Neural cell (in vitro differentiated cells): ENCODE measurements around the gene CANT1. TPM values are rescaled to one million over a fixed set of nuclear protein-coding genes. Genes with fewer than 3 reads are reported as not detected.

Experiments
- H2AFZ ChIP-seq: fragments of 200-600, 300-800 bp; sonication (generic), shearing (Covaris generic); 2 replicates; pipeline ENCODE4 v1.6.0; 2014; ENCODE audit warnings: low read depth, mild to moderate bottlenecking, antibody characterized with exemption, low read length, moderate library complexity
- H3F3A ChIP-seq: fragments of 200-600 bp; shearing (Covaris generic); 2 replicates; pipeline ENCODE4 v1.6.1; 2016; ENCODE audit warnings: mild to moderate bottlenecking, moderate library complexity, mixed read lengths, antibody characterized with exemption, low read length; ENCODE audit not compliant: insufficient read depth, poor library complexity, severe bottlenecking
- H3K27ac ChIP-seq: fragments of 200-600, 300-800 bp; sonication (generic), shearing (Covaris generic); 2 replicates; pipeline ENCODE4 v1.5.1; 2014; ENCODE audit warnings: mild to moderate bottlenecking, low read length, moderate library complexity
- H3K27me3 ChIP-seq: fragments of 300-800, 200-600 bp; sonication (generic), shearing (Covaris generic); 2 replicates; pipeline ENCODE4 v1.6.0; 2014; ENCODE audit warnings: mild to moderate bottlenecking, low read depth, low read length, moderate library complexity; ENCODE audit not compliant: insufficient read depth
- H3K36me3 ChIP-seq: fragments of 300-800, 200-600 bp; sonication (generic), shearing (Covaris generic); 2 replicates; pipeline ENCODE4 v1.5.1; 2014; ENCODE audit warnings: mild to moderate bottlenecking, antibody characterized with exemption, low read length, moderate library complexity; ENCODE audit not compliant: insufficient read depth
- H3K4me2 ChIP-seq: fragments of 300-800, 200-600 bp; sonication (generic), shearing (Covaris generic); 2 replicates; pipeline ENCODE4 v1.6.0; 2014; ENCODE audit warnings: mild to moderate bottlenecking, low read length
- H3K4me3 ChIP-seq: fragments of 300-800, 200-600 bp; sonication (generic), shearing (Covaris generic); 2 replicates; pipeline ENCODE4 v1.5.1; 2014; ENCODE audit warnings: mild to moderate bottlenecking, low read length, moderate library complexity
- H3K79me2 ChIP-seq: fragments of 200-600 bp; shearing (Covaris generic); replicated peaks from 2 replicates; pipeline ENCODE4 v1.6.0; 2014; ENCODE audit warnings: mild to moderate bottlenecking, low read length, moderate library complexity; ENCODE audit not compliant: insufficient read depth
- H3K9ac ChIP-seq: fragments of 300-800, 200-600 bp; sonication (generic), shearing (Covaris generic); 2 replicates; pipeline ENCODE4 v1.6.1; 2016; ENCODE audit warnings: mild to moderate bottlenecking, low read length, mixed read lengths
- H3K9me2 ChIP-seq: fragments of 200-600 bp; shearing (Covaris generic); 2 replicates; pipeline ENCODE4 v1.6.1; 2016; ENCODE audit warnings: mild to moderate bottlenecking, low read length, mixed read lengths; ENCODE audit not compliant: insufficient read depth
- H3K9me3 ChIP-seq: fragments of 200-600, 300-800 bp; sonication (generic), shearing (Covaris generic); 2 replicates; pipeline ENCODE4 v1.6.1; 2016; ENCODE audit warnings: mild to moderate bottlenecking, mixed run types, low read length, moderate library complexity, mixed read lengths
- H4K20me1 ChIP-seq: fragments of 200-600 bp; shearing (Covaris generic); 2 replicates; pipeline ENCODE4 v1.6.1; 2016; ENCODE audit warnings: mild to moderate bottlenecking, mixed run types; ENCODE audit not compliant: insufficient read depth
- EP300 ChIP-seq: fragments of 450-650 bp; conservative IDR thresholded peaks from 2 replicates; pipeline ENCODE4 v1.6.1; 2014; ENCODE audit warnings: antibody characterized with exemption, mild to moderate bottlenecking, moderate library complexity; ENCODE audit not compliant: poor library complexity, severe bottlenecking
- EZH2 ChIP-seq: fragments of 200-600, 300-800 bp; shearing (Covaris generic), sonication (generic); IDR thresholded peaks from 2 replicates; pipeline ENCODE4 v1.6.1; 2014; ENCODE audit warnings: antibody characterized with exemption, low read length, borderline replicate concordance, mild to moderate bottlenecking; ENCODE audit not compliant: insufficient read depth, poor library complexity, severe bottlenecking
- MXI1 ChIP-seq: fragments of 450-650 bp; conservative IDR thresholded peaks from 2 replicates; pipeline ENCODE4 v1.6.1; 2014; ENCODE audit warnings: antibody characterized with exemption, mild to moderate bottlenecking; ENCODE audit not compliant: poor library complexity, severe bottlenecking
- POLR2AphosphoS5 ChIP-seq: IDR thresholded peaks from 2 replicates; pipeline ENCODE4 v1.6.1; 2012
- RAD21 ChIP-seq: fragments of 450-650 bp; conservative IDR thresholded peaks from 2 replicates; pipeline ENCODE4 v1.6.1; 2014; ENCODE audit warnings: antibody characterized with exemption, mild to moderate bottlenecking, moderate library complexity
- SMC3 ChIP-seq: fragments of 450-650 bp; conservative IDR thresholded peaks from 2 replicates; pipeline ENCODE4 v1.6.1; 2014; ENCODE audit warnings: antibody characterized with exemption, mild to moderate bottlenecking, moderate library complexity; ENCODE audit not compliant: poor library complexity
- TAF1 ChIP-seq: IDR thresholded peaks from 2 replicates; pipeline ENCODE4 v1.6.1; 2012; ENCODE audit warnings: low read depth
- polyA plus RNA-seq: library from polyadenylated mRNA; depleted of rRNA; stranded (reverse); fragments of >200 nt; gene quantifications from 2 replicates; pipeline ENCODE4 v1.2.3, GENCODE V29; 2014
- TF ChIP-seq, protein P1 (sequence below): fragments of 450-650 bp; IDR thresholded peaks from 2 replicates; pipeline ENCODE4 v1.5.1; 2014; ENCODE audit warnings: antibody characterized with exemption, mild to moderate bottlenecking, moderate library complexity; ENCODE audit not compliant: poor library complexity, severe bottlenecking
- TF ChIP-seq, protein P2 (sequence below): IDR thresholded peaks from 2 replicates; pipeline ENCODE4 v1.6.1; 2012; ENCODE audit warnings: borderline replicate concordance

CANT1 gene
- polyA plus RNA-seq, 1 donor from 2014 or later = 17.7 TPM

DNA sequence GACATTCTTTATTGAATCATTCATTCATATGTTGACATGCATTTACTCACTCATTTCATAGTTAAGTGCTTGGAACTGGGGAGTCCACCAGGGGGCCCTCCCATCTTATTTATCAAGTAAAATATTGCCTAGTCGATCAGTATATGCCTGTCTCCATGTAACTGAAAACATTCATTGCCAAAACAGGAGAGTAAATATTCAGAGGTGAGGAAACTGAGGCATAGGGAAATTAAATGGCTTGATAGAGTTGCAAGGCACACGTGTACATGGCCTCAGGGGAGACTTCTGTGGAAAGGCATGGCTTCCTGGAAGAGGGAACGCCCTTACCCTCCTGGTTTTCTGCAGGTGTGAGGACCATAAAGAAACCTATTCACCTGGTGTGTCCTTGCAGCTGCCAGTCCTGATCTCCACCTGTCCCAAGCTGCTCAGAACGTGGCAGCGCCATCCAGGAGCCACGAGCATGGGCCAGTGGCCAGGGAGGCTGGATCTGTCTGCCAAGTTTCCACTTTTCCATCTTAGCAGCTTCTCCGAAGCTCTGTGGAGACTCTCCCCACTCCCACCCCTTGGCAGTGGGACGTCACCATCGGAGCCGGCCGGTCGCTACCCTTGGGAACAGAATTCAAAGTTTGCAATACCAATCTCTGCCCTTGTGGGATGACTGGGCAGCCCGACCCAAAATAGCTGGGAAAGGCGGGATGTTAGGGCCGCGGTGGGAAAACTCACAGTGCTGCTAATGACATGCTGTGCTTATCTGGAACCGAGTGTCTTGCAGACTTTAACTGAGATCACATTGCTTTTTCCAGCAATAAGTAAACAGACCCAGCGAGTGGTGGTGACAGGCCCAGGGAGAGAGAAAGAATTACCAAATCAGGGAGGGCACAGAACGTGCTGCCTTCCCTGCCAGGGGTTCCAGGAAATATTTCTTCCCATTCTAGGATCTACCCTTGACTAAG is 10.3 kb upstream of the CANT1 start:
- Histone ChIP-seq H3K4me2 (no peak overlapping the region), H4K20me1 (no peaks in the 10 kb centered on the region), H3K9me3 (no peaks in the 10 kb centered on the region), H3F3A (no peaks in the 10 kb centered on the region), H3K27ac (no peak overlapping the region), H3K4me3 (no peak overlapping the region), H2AFZ (no peak overlapping the region), H3K9me2 (no peaks in the 10 kb centered on the region), H3K36me3 (no peaks in the 10 kb centered on the region), H3K27me3 (peaks cover 21% of the 10 kb centered on the region), H3K9ac (no peak overlapping the region), H3K79me2 (no peaks in the 10 kb centered on the region)
- no peak for TF ChIP-seq POLR2AphosphoS5
- TF ChIP-seq, protein P1, sequence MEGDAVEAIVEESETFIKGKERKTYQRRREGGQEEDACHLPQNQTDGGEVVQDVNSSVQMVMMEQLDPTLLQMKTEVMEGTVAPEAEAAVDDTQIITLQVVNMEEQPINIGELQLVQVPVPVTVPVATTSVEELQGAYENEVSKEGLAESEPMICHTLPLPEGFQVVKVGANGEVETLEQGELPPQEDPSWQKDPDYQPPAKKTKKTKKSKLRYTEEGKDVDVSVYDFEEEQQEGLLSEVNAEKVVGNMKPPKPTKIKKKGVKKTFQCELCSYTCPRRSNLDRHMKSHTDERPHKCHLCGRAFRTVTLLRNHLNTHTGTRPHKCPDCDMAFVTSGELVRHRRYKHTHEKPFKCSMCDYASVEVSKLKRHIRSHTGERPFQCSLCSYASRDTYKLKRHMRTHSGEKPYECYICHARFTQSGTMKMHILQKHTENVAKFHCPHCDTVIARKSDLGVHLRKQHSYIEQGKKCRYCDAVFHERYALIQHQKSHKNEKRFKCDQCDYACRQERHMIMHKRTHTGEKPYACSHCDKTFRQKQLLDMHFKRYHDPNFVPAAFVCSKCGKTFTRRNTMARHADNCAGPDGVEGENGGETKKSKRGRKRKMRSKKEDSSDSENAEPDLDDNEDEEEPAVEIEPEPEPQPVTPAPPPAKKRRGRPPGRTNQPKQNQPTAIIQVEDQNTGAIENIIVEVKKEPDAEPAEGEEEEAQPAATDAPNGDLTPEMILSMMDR = peak; percentile 39
- peak; percentile 29 for TF ChIP-seq SMC3
- TF ChIP-seq, protein P2, sequence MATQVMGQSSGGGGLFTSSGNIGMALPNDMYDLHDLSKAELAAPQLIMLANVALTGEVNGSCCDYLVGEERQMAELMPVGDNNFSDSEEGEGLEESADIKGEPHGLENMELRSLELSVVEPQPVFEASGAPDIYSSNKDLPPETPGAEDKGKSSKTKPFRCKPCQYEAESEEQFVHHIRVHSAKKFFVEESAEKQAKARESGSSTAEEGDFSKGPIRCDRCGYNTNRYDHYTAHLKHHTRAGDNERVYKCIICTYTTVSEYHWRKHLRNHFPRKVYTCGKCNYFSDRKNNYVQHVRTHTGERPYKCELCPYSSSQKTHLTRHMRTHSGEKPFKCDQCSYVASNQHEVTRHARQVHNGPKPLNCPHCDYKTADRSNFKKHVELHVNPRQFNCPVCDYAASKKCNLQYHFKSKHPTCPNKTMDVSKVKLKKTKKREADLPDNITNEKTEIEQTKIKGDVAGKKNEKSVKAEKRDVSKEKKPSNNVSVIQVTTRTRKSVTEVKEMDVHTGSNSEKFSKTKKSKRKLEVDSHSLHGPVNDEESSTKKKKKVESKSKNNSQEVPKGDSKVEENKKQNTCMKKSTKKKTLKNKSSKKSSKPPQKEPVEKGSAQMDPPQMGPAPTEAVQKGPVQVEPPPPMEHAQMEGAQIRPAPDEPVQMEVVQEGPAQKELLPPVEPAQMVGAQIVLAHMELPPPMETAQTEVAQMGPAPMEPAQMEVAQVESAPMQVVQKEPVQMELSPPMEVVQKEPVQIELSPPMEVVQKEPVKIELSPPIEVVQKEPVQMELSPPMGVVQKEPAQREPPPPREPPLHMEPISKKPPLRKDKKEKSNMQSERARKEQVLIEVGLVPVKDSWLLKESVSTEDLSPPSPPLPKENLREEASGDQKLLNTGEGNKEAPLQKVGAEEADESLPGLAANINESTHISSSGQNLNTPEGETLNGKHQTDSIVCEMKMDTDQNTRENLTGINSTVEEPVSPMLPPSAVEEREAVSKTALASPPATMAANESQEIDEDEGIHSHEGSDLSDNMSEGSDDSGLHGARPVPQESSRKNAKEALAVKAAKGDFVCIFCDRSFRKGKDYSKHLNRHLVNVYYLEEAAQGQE = no peak
- no peak for TF ChIP-seq RAD21
- TF ChIP-seq EZH2 = no peak
- no peak for TF ChIP-seq MXI1
- TF ChIP-seq TAF1 = no peak
- no peak for TF ChIP-seq EP300

DNA sequence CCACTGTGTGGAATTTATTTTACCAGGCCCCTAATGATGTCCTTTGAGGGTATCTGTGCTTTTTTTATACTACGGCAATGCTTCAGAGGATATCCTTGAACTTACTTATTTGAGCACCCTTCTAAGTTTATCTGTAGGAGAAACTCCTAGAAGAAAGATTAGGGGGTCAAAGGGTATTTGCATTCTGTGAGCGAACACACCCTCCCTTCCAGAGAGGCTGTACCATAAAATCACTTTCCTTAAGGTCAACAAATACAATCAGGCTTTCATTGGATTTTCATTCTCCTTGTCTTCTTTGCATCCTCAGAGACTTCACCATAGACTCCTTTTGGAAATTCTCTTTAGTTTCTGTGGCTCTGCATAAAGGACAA is 9.7 kb upstream of the CANT1 start:
- no peaks in the 10 kb centered on the region for H3K9me3 ChIP-seq
- peaks cover 14% of the 10 kb centered on the region for H3K27me3 ChIP-seq
- H4K20me1 ChIP-seq = no peaks in the 10 kb centered on the region
- no peak overlapping the region for H2AFZ ChIP-seq
- no peak overlapping the region for H3K4me2 ChIP-seq
- no peak overlapping the region for H3K9ac ChIP-seq
- no peak overlapping the region for H3K27ac ChIP-seq
- H3K36me3 ChIP-seq = no peaks in the 10 kb centered on the region
- no peaks in the 10 kb centered on the region for H3K79me2 ChIP-seq
- H3F3A ChIP-seq = no peaks in the 10 kb centered on the region
- H3K9me2 ChIP-seq = no peaks in the 10 kb centered on the region
- no peak overlapping the region for H3K4me3 ChIP-seq
- TF ChIP-seq POLR2AphosphoS5 = no peak
- no peak for TF ChIP-seq TAF1
- no peak for TF ChIP-seq RAD21
- TF ChIP-seq, protein P2 = no peak
- TF ChIP-seq EP300 = no peak
- TF ChIP-seq, protein P1 = no peak
- no peak for TF ChIP-seq MXI1
- TF ChIP-seq SMC3 = no peak
- no peak for TF ChIP-seq EZH2
